IPS-20b (cell line): ENCODE results near the gene NUP133.

ENCODE experiments used
- H3K27ac ChIP-seq: one replicate; pipeline ENCODE4 v1.5.1; 2013; ENCODE audit warnings: low read length
- H3K27me3 ChIP-seq: 2 replicates; pipeline ENCODE4 v1.6.1; 2013; ENCODE audit warnings: mild to moderate bottlenecking, low read length, inconsistent platforms; ENCODE audit not compliant: insufficient read depth
- H3K36me3 ChIP-seq: 2 replicates; pipeline ENCODE4 v1.6.1; 2013; ENCODE audit warnings: low read depth, mild to moderate bottlenecking, inconsistent platforms, low read length, moderate library complexity; ENCODE audit not compliant: insufficient read depth
- H3K4me1 ChIP-seq: 2 replicates; pipeline ENCODE4 v1.6.1; 2013; ENCODE audit warnings: mild to moderate bottlenecking, control low read depth, inconsistent platforms, low read length, moderate library complexity; ENCODE audit not compliant: insufficient read depth
- H3K4me3 ChIP-seq: 2 replicates; pipeline ENCODE4 v1.5.1; 2013; ENCODE audit warnings: mild to moderate bottlenecking, low read length, inconsistent platforms
- H3K9ac ChIP-seq: 2 replicates; pipeline ENCODE4 v1.6.1; 2013; ENCODE audit warnings: low read depth, mild to moderate bottlenecking, inconsistent platforms, low read length, moderate library complexity
- H3K9me3 ChIP-seq: 2 replicates; pipeline ENCODE4 v1.6.1; 2013; ENCODE audit warnings: mild to moderate bottlenecking, low read depth, low read length, inconsistent platforms; ENCODE audit not compliant: insufficient read depth

NUP133 gene

GRCh38 chr1:229445828-229446227, 62.3 kb downstream of the NUP133 start:
- H3K9me3 ChIP-seq: no peaks in the 10 kb centered on the region
- no peak overlapping the region for H3K27ac ChIP-seq
- H3K9ac ChIP-seq: no peak overlapping the region
- no peaks in the 10 kb centered on the region for H3K27me3 ChIP-seq
- no peaks in the 10 kb centered on the region for H3K4me1 ChIP-seq
- H3K36me3 ChIP-seq: peaks cover 72% of the 10 kb centered on the region
- H3K4me3 ChIP-seq: no peak overlapping the region

GRCh38 chr1:229440851-229441537, 67.1 kb downstream of the NUP133 start:
- H3K9me3 ChIP-seq: no peaks in the 10 kb centered on the region
- H3K4me1 ChIP-seq: no peaks in the 10 kb centered on the region
- H3K27me3 ChIP-seq: peaks cover 11% of the 10 kb centered on the region
- H3K4me3 ChIP-seq: no peak overlapping the region
- no peak overlapping the region for H3K27ac ChIP-seq
- no peak overlapping the region for H3K9ac ChIP-seq
- peaks cover 53% of the 10 kb centered on the region for H3K36me3 ChIP-seq

DNA sequence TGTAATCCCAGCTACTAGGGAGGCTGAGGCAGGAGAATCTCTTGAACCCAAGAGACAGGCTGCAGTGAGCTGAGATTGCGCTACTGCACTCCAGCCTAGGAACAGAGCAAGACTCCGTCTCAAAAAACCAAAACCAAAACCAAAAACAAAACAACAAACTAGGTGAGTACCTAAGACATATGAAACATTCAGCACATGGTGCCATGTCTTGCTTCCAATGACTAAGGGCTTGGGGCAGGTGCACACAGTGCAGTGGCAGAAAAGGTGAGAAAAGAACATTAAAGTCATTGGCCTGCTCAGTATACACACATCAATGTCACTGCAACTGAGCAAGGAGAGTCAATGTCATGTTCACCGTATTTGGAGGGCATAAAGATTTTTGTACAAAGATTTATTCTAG, 70.1 kb downstream of the NUP133 start:
- Histone ChIP-seq H3K4me1 (peaks cover 3% of the 10 kb centered on the region; the same call in 1 of the 2 replicates), H3K27ac (no peak overlapping the region), H3K9me3 (no peaks in the 10 kb centered on the region), H3K9ac (no peak overlapping the region), H3K4me3 (no peak overlapping the region), H3K27me3 (peaks cover 41% of the 10 kb centered on the region), H3K36me3 (peaks cover 32% of the 10 kb centered on the region)

DNA sequence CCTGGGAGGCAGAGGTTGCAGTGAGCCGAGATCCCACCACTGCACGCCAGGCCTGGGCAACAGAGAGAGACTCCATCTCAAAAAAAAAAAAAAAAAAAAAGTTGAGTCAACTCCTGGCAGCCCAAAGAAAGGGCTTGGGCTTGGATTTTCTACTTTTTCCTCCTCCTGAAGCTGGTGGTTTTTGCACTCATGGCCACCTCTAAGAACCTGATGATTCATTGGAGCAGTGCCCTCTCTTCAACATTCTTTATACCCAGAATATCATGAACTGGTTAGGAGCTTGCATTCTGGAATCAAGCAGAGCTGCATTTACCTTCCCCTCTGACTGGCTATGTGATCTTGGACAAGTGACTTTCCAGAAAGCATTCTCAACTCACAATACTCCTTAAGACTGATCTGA, 70.7 kb downstream of the NUP133 start:
- Histone ChIP-seq H3K9me3 (no peaks in the 10 kb centered on the region), H3K36me3 (peaks cover 29% of the 10 kb centered on the region), H3K9ac (no peak overlapping the region), H3K27ac (no peak overlapping the region), H3K4me1 (peaks cover 3% of the 10 kb centered on the region; the same call in 1 of the 2 replicates), H3K27me3 (peaks cover 47% of the 10 kb centered on the region), H3K4me3 (no peak overlapping the region)

GRCh38 chr1:229436201-229436600, 71.9 kb downstream of the NUP133 start:
- Histone ChIP-seq H3K4me3 (no peak overlapping the region), H3K27me3 (peaks cover 59% of the 10 kb centered on the region), H3K36me3 (peaks cover 16% of the 10 kb centered on the region), H3K9ac (no peak overlapping the region), H3K4me1 (peaks cover 3% of the 10 kb centered on the region; the same call in 1 of the 2 replicates), H3K27ac (no peak overlapping the region), H3K9me3 (no peaks in the 10 kb centered on the region)

- Histone ChIP-seq H3K4me1 (peaks cover 6% of the 10 kb centered on the region; the same call in 1 of the 2 replicates), H3K36me3 (peaks cover under 1% of the 10 kb centered on the region; the same call in 1 of the 2 replicates), H3K27ac (no peak overlapping the region), H3K9me3 (no peaks in the 10 kb centered on the region), H3K4me3 (peak overlapping the region; percentile 82), H3K9ac (peak overlapping the region; percentile 74), H3K27me3 (peaks cover 75% of the 10 kb centered on the region)
These were observed 73.5 kb downstream of the NUP133 start for GRCh38 chr1:229434641-229435051.

GRCh38 chr1:229434005-229434640, 74.0 kb downstream of the NUP133 start, which contains the start of gene ACTA1:
Gene ACTA1, minus strand, starts transcription at chr1:229434094. Its CDS starts 979 bp downstream, at chr1:229433115.
- peaks cover 80% of the 10 kb centered on the region for H3K27me3 ChIP-seq

DNA sequence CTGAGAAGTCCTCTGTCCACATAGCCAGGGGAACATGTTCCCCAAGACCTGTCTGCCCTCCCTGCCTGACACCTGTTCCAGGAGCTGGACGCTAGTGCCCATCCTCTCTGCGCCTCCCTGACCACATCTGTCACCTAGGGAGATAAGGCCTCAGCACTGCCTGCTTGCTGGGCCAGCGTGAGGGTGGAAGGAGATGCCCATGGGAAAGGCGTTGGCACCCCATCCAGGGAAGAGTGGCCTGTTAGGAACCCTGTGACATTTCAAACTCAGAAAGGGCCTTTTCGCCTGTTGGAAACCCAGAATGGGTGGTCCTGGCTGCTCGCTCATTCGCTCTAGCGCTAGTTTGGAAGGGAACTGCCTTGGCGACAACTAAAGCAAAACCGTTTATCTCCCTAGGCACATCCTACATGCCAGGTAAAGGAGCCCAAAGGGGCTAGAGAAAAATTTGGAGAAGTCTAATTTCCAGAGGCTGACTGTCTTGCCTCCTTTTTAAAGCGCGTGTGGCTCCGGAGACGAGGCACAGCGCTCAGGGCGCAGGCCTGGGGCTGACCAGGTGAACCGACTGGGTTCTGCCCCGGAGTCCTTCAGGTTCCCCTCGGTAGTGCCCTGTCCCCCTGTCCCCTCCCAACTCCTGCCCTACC, 74.7 kb downstream of the NUP133 start:
- Histone ChIP-seq H3K36me3 (no peaks in the 10 kb centered on the region), H3K4me1 (peaks cover 6% of the 10 kb centered on the region; the same call in 1 of the 2 replicates), H3K4me3 (peak overlapping the region; percentile 82; the same call in 1 of the 2 replicates), H3K9me3 (no peaks in the 10 kb centered on the region), H3K27me3 (peaks cover 83% of the 10 kb centered on the region), H3K9ac (no peak overlapping the region), H3K27ac (no peak overlapping the region)

More at GRCh38 chr1:229434005-229434640, 74.0 kb downstream of the NUP133 start, which contains the start of gene ACTA1:
- no peak within 1 kb of the TSS for H3K27ac ChIP-seq
- no peaks in the 10 kb centered on the region for H3K36me3 ChIP-seq
- H3K4me1 ChIP-seq: peaks cover 6% of the 10 kb centered on the region; the same call in 1 of the 2 replicates
- H3K9ac ChIP-seq: peak within 1 kb of the TSS; percentile 74
- peak within 1 kb of the TSS; percentile 82 for H3K4me3 ChIP-seq
- H3K9me3 ChIP-seq: no peaks in the 10 kb centered on the region

DNA sequence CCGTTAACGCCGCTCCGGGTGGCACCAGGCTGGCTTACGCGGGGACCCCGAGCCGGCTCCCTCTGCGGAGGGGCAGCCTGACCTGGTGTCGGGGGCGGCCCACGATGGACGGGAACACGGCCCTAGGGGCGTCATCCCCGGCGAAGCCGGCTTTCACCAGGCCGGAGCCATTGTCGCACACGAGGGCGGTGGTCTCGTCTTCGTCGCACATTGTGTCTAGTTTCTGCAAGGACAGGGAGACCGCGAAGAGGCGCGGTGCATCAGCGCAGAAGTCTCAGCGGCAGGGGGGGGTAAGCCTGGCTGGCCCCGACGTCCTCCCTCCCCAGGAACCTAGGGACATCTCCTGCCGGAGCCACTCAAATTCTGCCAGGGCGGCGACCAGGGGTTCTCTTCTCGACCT, 75.2 kb downstream of the NUP133 start:
- Histone ChIP-seq H3K4me3 (no peak overlapping the region; the same call in 1 of the 2 replicates), H3K4me1 (peaks cover 6% of the 10 kb centered on the region; the same call in 1 of the 2 replicates), H3K9ac (no peak overlapping the region), H3K27ac (no peak overlapping the region), H3K9me3 (no peaks in the 10 kb centered on the region), H3K27me3 (peaks cover 87% of the 10 kb centered on the region), H3K36me3 (no peaks in the 10 kb centered on the region)

- Histone ChIP-seq H3K4me1 (peaks cover 6% of the 10 kb centered on the region; the same call in 1 of the 2 replicates), H3K9me3 (no peaks in the 10 kb centered on the region), H3K27me3 (peaks cover 88% of the 10 kb centered on the region), H3K4me3 (peak overlapping the region; percentile 38; the same call in 1 of the 2 replicates), H3K9ac (no peak overlapping the region), H3K27ac (no peak overlapping the region), H3K36me3 (no peaks in the 10 kb centered on the region)
These were observed 76.1 kb downstream of the NUP133 start for GRCh38 chr1:229432116-229432461.

DNA sequence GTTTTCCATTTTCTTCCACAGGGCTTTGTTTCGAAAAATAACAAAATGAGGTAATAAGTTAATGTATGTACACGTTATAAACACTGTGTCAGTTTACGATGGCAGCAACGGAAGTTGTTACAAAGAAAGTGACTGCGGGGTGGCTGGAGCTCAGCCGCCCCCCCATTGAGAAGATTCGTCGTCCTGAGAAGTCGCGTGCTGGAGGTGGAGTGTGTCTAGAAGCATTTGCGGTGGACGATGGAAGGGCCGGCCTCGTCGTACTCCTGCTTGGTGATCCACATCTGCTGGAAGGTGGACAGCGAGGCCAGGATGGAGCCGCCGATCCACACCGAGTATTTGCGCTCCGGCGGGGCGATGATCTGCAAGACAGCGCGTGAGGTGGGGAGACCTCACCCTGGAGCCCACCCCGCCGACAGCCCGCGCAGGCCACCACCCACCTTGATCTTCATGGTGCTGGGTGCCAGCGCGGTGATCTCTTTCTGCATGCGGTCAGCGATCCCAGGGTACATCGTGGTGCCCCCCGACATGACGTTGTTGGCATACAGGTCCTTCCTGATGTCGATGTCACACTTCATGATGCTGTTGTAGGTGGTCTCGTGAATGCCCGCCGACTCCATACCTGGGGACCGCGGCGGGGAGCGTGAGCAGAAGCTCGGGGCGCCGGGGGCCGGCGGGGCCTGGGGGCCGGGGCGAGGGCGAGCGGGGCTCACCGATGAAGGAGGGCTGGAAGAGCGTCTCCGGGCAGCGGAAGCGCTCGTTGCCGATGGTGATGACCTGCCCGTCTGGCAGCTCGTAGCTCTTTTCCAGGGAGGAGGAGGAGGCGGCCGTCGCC, 76.6 kb downstream of the NUP133 start:
- Histone ChIP-seq H3K27me3 (peaks cover 82% of the 10 kb centered on the region), H3K9ac (no peak overlapping the region), H3K36me3 (no peaks in the 10 kb centered on the region), H3K4me1 (peaks cover 6% of the 10 kb centered on the region; the same call in 1 of the 2 replicates), H3K4me3 (peak overlapping the region; percentile 38; the same call in 1 of the 2 replicates), H3K9me3 (no peaks in the 10 kb centered on the region), H3K27ac (no peak overlapping the region)
